Thyroid gland (tissue), 4 donors: ENCODE measurements around the gene MN1. TPM values are rescaled to one million over a fixed set of nuclear protein-coding genes. Genes with fewer than 3 reads are reported as not detected.

Experiments
- DNase-seq, 2 donors: peaks; one replicate each; pipeline ENCODE4 v3.0.0-alpha.2; 2019
- H3K27ac ChIP-seq, 3 donors: fragments of 200-600 bp; sonication (generic); 1 replicate in 2 of 3; 2 replicates in 1 of 3; pipeline ENCODE4 v1.5.1; 2016 to 2019; ENCODE audit warnings: mild to moderate bottlenecking in 1 of 3, moderate library complexity in 1 of 3
- H3K27me3 ChIP-seq: fragments of 200-600 bp; sonication (generic); one replicate; pipeline ENCODE4 v1.5.1; 2019
- H3K36me3 ChIP-seq, 2 donors: fragments of 200-600 bp; sonication (generic); one replicate each; pipeline ENCODE4 v1.5.1; 2016 to 2019
- H3K4me1 ChIP-seq, 2 donors: fragments of 200-600 bp; sonication (generic); one replicate each; pipeline ENCODE4 v1.5.1; 2017 to 2019
- H3K4me3 ChIP-seq, 3 donors: fragments of 200-600 bp; sonication (generic); replicated peaks in 1 of 3; 1 replicate in 2 of 3; 2 replicates in 1 of 3; pipeline ENCODE4 v1.5.1; 2016; ENCODE audit warnings: mild to moderate bottlenecking in 1 of 3
- H3K9me3 ChIP-seq: fragments of 200-600 bp; sonication (generic); one replicate; pipeline ENCODE4 v1.5.1; 2017
- POLR2A ChIP-seq, 2 donors: fragments of 450-650 bp; IDR thresholded peaks; one replicate each; pipeline ENCODE4 v1.6.1; 2017; ENCODE audit warnings: antibody characterized with exemption in 2 of 2, mild to moderate bottlenecking in 2 of 2, moderate library complexity in 1 of 2
- WGBS, 2 donors: methylation state at CpG; one replicate each; pipeline ENCODE4 v1.1.5; 2017; 5-methylcytosine and 5-hydroxymethylcytosine counted together
- intact Hi-C: fragments of 100-400 bp; cut with DNase I; formaldehyde crosslinking; loops from one replicate; pipeline ENCODE4 v1.15.1; 2023
- total RNA-seq, 4 donors: library from RNA; depleted of rRNA; stranded (reverse); fragments of >200 nt; gene quantifications; one replicate each; pipeline ENCODE4 v1.2.3, GENCODE V29; 2016
- TF ChIP-seq, protein P1 (sequence below), 6 experiments: fragments of 200-600 bp in 3 of 6; fragments of 450-650 bp in 3 of 6; sonication (generic) in 3 of 6; IDR thresholded peaks; one replicate each; pipeline ENCODE4 v1.5.1; 2016 to 2019; ENCODE audit warnings: antibody characterized with exemption in 6 of 6, mild to moderate bottlenecking in 2 of 6, inconsistent platforms in 1 of 6, moderate library complexity in 1 of 6

Gene MN1
- total RNA-seq, 4 donors from 2014 or later: 2.5 to 4.5 (median 2.9) TPM

DNA sequence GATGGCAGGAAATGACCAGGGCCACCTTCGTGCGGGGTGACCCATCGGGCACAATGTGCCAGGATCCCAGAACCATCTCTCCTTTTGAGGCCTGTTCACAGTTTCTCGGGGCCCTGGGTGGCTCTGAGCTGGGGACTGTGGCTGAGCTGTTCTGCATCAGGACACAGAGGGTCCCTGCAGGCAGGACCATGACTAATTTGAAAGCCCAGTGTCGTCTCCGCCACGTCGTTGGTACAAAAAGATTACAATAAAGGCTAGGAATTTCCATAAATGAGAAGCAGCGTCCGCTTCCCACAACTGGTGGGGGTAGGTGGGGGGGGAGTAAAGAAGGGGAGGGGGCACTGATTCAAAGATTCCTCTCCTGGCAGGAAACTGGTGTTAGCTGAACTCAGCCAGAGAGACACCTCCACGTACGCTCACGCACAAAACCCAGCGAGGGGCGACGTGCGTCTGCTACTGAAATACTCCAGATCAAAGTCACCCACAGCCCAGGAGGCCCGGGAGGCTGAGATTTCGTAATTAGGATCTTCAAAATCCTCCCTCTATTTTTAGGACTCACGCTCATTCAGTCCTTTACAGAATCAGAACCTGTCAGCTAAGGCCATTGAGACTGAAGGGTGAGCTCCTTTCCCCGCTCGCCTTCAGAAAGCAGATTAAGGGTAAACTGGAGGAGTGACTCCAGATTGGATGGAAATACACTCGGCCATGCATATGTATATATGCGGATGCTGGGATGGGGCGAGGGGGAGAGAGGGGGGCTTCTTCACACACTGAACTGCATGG is 11.0 kb downstream of the MN1 start:
- TF ChIP-seq POLR2A (IDR thresholded peaks at IDR 0.05): no peak
- TF ChIP-seq, protein P1, sequence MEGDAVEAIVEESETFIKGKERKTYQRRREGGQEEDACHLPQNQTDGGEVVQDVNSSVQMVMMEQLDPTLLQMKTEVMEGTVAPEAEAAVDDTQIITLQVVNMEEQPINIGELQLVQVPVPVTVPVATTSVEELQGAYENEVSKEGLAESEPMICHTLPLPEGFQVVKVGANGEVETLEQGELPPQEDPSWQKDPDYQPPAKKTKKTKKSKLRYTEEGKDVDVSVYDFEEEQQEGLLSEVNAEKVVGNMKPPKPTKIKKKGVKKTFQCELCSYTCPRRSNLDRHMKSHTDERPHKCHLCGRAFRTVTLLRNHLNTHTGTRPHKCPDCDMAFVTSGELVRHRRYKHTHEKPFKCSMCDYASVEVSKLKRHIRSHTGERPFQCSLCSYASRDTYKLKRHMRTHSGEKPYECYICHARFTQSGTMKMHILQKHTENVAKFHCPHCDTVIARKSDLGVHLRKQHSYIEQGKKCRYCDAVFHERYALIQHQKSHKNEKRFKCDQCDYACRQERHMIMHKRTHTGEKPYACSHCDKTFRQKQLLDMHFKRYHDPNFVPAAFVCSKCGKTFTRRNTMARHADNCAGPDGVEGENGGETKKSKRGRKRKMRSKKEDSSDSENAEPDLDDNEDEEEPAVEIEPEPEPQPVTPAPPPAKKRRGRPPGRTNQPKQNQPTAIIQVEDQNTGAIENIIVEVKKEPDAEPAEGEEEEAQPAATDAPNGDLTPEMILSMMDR (IDR thresholded peaks at IDR 0.05): no peak
- intact Hi-C loops: no loop called here
- H3K4me1 ChIP-seq: no peaks in the 10 kb centered on the region
- H3K4me3 ChIP-seq: no peak overlapping the region
- no peak for DNase-seq
- 78 to 80% methylated on average over 22 to 23 of the region's 25 CpGs for WGBS, 2 donors
- H3K9me3 ChIP-seq: no peaks in the 10 kb centered on the region
- no peaks in the 10 kb centered on the region for H3K27me3 ChIP-seq
- H3K27ac ChIP-seq: no peak overlapping the region
- no peaks in the 10 kb centered on the region for H3K36me3 ChIP-seq

DNA sequence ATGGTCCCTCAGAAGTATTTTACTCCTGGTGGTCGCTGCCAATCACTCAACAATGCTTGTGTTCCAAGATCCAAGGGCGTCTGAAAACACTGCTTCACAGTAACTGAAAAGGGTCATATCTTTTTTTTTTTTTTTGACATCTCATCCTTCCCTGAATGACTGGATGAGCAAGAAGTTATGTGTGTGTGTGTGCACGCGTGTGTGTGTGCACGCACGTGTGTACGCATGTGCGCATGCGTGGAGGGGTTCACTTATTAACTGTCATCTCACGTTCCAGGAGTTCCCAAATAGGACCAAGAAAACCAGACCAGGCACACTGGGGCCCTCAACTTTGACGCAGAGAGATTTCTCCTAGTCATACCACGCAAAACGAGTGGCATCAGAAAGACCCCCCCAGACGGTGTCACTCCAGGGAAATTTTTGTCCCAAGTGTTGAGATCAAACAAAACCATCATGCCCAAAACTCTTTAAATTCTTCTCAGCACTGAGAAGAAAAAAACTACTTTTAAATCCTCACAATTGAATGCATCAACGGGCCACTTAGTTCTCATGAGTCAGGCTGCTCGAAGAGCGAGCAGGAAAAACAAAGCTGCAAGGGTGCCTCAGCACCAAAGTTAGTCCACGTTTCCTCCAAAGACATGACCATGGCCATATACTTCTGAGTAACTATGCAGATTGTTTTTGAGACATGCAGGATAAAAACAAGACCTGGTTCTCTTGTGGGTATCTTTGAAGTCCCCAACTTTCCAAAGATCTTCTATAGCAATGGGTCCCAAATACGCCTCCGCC is 12.9 kb downstream of the MN1 start:
- intact Hi-C loops: no loop called here
- 72 to 75% methylated on average over 20 of the region's 20 CpGs for WGBS, 2 donors

DNA sequence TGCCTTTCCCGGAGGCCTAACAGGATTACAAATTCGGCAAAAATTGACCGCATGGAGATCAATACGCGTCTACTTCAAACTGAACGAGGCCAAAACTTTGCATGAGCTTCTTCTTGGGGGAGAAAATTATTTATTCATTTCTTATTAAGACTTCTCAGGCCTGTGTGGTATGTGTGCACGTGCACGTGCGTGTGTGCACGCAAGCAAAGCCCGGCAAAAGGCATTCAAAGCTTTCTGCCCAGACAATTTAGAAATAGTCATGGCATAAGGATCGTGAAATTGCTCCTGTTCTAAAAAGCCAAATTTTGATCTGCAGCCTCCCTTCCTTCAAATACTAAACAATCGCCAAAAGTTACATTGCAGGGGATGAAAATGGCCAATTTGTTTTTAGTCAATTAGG is 14.6 kb downstream of the MN1 start:
- Histone ChIP-seq H3K4me3 (no peak overlapping the region), H3K27me3 (no peaks in the 10 kb centered on the region), H3K4me1 (no peaks in the 10 kb centered on the region), H3K9me3 (no peaks in the 10 kb centered on the region), H3K27ac (no peak overlapping the region), H3K36me3 (no peaks in the 10 kb centered on the region)
- DNase-seq: no peak
- WGBS, 2 donors: 92 to 96% methylated on average over 13 of the region's 13 CpGs
- intact Hi-C loops: no loop called here
- TF ChIP-seq, protein P1 (IDR thresholded peaks at IDR 0.05): no peak
- TF ChIP-seq POLR2A (IDR thresholded peaks at IDR 0.05): no peak

More for the DNA sequence above, 12.9 kb downstream of the MN1 start:
- Histone ChIP-seq H3K4me3 (no peak overlapping the region), H3K27me3 (no peaks in the 10 kb centered on the region), H3K36me3 (no peaks in the 10 kb centered on the region), H3K9me3 (no peaks in the 10 kb centered on the region), H3K4me1 (no peaks in the 10 kb centered on the region), H3K27ac (no peak overlapping the region)
- DNase-seq: no peak
- TF ChIP-seq, protein P1 (IDR thresholded peaks at IDR 0.05): no peak
- TF ChIP-seq POLR2A (IDR thresholded peaks at IDR 0.05): no peak

DNA sequence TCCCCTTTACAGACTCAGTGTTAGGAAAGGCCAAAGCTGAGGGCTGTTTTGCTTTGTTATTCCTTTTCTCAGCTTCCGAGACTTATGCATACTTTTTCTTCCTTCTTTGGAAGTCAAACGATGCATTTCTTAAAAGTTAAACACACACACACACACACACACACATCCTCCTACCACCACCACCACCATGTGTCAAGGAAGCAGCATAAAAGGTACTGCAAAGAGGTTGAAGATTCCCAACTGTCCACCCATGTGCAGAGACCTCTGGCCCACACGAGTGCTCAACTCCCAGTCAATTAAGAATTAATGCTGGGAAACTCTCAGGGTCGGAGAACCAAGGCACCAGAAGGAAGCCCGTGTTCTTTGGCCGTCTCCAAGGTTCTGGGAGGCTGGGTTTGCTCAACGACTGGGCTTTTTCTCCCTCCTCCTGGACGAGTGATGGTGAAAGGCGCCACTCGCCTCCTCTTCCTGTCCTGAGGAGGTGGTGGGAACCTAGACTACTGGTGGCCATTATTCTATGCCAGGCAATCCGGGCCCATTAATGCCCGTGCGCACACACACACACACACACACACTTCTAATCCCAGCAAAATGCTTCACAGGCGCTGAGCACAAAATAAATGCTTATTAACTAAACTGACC is 15.1 kb downstream of the MN1 start:
- Histone ChIP-seq H3K4me3 (no peak overlapping the region), H3K4me1 (no peaks in the 10 kb centered on the region)

More for the DNA sequence above, 15.1 kb downstream of the MN1 start:
- H3K27me3 ChIP-seq: no peaks in the 10 kb centered on the region
- intact Hi-C loops: no loop called here
- no peak overlapping the region for H3K27ac ChIP-seq
- no peak for DNase-seq
- WGBS, 2 donors: 79 to 80% methylated on average over 14 of the region's 14 CpGs
- TF ChIP-seq, protein P1 (IDR thresholded peaks at IDR 0.05): no peak
- no peaks in the 10 kb centered on the region for H3K9me3 ChIP-seq
- no peaks in the 10 kb centered on the region for H3K36me3 ChIP-seq
